Activated naive CD4-positive, alpha-beta T cell (primary cell): Measurements from ENCODE around the gene CORIN.

Experiments used
- DNase-seq, 4 experiments: peaks; one replicate each; lab custom pipeline; 2025; lab: John Stamatoyannopoulos, UW

CORIN gene

DNA sequence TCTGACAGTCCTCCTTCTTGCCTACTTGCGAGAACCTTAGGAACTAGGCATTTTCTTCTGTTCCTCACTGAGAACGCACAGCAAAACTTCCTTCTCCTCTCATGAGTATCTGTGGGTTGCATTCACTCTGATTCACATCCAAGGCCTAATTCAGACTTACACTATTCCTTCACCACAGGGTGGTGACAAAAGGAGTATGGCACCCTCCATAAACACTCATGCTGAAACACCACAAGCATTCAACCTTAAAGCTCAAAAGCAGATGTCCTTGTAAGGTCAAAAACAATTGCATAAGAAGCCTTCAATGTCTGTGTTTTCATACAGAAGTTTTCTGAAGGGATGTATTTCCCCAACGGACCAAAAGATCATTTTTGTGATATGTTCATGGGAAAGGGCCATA, 147.3 kb downstream of the CORIN start:
- DNase-seq, result no peak

DNA sequence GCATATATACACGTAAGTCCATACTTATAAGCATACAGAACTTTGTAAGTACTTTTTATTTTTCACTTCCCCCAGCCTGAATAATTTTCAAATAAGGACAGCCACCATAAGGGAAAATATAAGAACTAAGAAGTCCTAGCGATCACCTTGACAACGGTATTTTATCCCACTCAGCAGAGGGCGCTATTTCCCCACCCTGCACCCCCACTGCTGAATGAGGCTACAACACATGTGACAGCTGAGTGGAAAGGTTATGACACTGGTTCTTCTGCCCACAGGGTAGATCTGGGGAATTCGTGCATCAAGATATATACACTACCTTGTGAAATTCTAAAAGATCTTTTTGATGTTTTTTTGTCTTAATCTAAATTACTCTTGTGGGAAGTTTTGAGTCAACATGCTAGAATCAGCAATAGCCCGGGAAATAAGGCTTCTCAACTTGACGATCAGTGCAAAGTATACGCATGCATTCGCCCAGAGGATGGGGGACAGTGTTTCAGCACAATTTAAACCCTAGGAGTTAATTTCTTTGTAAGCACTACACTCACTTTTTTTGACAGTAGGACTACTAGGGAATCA, 151.5 kb downstream of the CORIN start:
- peak; percentile 4 to 42 (median 12) for DNase-seq

- no peak for DNase-seq
Measured at GRCh38 chr4:47675806-47676205, 162.1 kb downstream of the CORIN start.

- DNase-seq, result no peak
Measured at GRCh38 chr4:47674144-47674543, 163.7 kb downstream of the CORIN start.

DNA sequence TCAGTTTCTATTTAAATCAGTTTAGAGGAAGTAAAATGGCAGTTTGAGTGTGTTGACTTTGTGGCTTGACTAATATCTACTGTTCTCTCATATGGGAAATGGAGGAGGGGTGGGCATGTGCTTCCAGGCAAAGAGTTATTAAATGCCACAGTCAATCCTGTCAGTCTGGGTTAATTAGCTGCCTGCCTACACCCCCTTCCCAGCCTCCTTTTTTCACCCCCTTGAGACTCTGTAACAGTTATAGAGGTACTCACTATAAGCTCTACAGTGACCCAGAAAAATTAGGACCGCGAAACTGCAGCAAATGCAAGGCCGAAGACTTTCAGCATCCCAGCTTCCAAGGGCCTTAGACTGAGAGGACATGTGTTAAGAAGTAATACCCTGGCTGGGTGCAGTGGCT, 165.2 kb downstream of the CORIN start:
- DNase-seq, result no peak

GRCh38 chr4:47669946-47670345, 167.9 kb downstream of the CORIN start:
- DNase-seq, result no peak

DNA sequence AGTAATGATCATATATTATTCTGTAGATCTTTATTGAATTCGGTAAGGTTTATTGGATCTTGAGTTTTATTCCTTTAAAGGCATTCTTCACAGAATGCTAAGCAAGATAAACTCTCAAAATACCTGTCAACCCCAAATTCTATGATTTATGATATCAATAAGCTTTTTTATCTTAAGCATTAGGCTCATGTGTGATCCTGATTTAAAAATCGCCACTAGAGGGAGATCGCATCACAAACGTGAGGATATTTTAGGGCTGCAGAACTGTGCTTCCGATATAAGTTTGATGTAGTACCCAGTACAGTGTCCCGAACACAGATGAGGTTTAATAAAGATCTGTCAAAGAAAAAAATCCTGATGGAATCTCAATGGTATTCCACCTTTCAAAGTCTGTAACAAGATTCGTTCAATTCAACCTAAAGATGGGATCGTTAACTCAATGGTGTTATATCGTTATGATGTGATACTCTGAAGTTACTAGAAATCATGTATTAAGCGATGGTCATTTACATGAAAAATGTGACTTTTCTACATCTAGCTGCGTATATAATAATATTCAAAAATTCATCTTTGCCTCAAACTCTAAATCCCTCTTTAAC, 169.0 kb downstream of the CORIN start:
- no peak for DNase-seq

GRCh38 chr4:47668256-47668655, 169.6 kb downstream of the CORIN start:
- no peak for DNase-seq

- DNase-seq, result no peak
Measured at GRCh38 chr4:47667552-47667951, 170.3 kb downstream of the CORIN start.

- DNase-seq, result no peak
Measured at GRCh38 chr4:47664051-47664826, 173.6 kb downstream of the CORIN start.

- no peak for DNase-seq
Measured at GRCh38 chr4:47662975-47663374, 174.9 kb downstream of the CORIN start.

GRCh38 chr4:47661741-47662140, 176.1 kb downstream of the CORIN start:
- no peak for DNase-seq

GRCh38 chr4:47659342-47659741, 178.5 kb downstream of the CORIN start:
- no peak for DNase-seq

- no peak for DNase-seq
Measured at GRCh38 chr4:47654972-47655693, 182.7 kb downstream of the CORIN start.

- no peak for DNase-seq
Measured at GRCh38 chr4:47652092-47652491, 185.8 kb downstream of the CORIN start.

DNA sequence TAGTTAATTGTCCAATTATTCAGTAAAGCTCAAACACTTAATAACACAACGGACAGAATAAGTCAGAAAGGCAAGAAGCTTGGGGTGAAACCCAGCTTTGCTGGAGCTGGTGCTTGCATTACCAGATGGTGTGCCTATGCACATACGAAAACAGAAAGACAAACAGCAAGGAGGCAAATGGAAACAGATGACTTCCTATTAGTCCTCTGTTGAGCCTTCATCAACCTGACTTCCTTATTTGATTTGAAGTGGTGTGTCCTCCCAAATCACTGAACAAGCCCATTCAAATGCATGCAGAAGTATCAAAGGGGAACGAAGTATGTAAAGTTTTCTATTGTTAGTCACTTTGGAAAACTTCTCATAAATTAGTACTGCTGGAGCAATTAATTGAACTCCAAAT, 186.6 kb downstream of the CORIN start:
- no peak for DNase-seq

DNA sequence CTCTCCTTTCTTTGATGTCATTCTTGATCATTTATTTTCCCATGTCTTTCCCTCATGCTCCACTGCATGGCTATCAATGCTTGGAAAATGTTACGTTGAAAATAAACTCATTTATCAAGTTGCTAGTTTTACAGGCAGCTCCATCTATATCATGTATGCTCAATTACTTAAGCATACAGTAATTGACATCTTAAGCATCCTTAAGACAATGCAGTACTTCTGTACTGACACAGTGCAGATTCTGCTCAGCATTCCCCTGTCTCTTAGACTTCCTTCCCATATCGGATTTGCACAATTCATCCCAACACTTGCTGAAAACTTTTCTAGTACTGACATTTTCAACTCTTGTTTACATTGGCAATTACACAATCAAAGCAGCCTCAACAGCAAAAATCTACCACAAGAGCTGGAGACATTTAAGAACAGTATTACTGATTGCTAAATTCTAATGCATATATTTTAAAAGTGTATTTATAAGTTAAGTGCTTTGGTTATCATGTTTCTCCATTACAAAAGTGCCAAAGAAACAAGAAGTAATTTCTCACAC, 187.2 kb downstream of the CORIN start:
- no peak for DNase-seq

GRCh38 chr4:47647544-47647943, 190.3 kb downstream of the CORIN start:
- no peak for DNase-seq

DNA sequence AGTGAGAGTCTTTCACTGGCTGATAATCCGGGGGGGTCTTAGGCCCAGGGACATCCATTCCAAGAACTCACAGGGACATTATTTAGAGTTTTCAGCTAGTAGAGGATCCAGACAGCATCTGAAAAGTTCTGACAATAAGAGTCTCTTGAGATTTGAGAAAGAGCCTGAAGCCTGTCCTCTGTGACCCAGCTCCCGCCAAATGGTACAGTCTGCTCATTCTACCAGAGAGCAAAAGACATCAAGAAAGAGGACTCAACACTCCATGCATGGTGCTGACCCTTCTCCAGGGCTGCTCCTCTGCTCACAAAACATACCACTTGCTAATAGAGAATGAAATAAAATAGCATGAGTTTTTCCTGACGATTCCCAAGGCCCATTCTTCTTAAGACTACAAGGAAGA, 190.8 kb downstream of the CORIN start:
- DNase-seq, result no peak

DNA sequence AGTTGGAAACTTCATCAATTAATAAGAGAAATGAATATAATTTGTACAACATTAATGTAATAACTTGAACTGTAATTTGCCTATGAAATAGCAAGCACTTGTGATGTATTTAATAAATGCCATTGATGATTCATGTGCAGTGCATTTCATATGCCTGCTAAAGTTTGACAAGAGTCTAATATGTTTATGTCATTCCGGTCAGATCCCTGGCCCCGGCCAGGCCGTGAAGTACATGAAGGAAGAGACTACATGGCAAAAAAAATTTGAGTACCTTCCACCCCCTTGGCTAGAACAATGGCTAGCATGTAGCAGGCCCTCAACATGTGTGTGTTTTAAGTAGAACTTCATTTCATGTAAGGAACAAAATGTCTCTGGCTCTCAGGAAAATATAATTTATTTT, 191.5 kb downstream of the CORIN start:
- DNase-seq, result no peak

- no peak for DNase-seq
Measured at GRCh38 chr4:47643845-47644244, 194.0 kb downstream of the CORIN start.

DNA sequence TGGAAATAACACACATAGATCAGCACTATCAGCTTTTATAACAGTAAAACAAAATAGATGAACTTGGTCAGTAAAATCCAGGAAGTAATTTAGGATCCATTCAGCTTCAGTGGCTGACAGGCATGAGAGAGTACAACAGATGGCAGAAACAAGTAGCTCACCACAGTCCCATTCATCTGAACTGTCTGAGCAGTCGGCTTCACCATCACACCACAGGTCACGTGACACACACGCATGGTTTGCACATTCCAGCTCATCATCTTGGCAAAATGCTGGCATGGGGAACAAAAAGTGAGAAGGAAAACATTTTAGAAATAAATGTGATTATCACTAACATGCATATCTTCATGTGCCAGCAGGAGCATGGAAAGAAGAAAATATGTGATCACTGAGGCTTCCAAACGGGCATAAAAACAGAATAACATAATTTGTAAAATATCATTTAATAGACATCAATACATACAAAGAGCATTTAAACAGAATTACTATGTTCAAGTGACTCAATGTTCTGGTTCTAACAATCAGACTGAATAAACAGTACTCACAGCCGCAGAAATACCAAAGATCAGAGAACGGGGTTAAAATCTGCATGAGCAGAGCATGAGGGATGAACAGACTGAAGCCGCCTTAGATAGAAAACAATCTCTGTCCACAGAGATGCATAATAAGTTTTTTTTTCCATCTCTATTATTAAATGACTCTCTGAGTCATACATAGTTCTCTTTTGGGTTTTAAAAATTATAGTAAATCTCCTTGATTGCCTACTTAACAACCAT, 194.7 kb downstream of the CORIN start:
- no peak for DNase-seq
